Measurements from ENCODE around the gene WT1.

DNA sequence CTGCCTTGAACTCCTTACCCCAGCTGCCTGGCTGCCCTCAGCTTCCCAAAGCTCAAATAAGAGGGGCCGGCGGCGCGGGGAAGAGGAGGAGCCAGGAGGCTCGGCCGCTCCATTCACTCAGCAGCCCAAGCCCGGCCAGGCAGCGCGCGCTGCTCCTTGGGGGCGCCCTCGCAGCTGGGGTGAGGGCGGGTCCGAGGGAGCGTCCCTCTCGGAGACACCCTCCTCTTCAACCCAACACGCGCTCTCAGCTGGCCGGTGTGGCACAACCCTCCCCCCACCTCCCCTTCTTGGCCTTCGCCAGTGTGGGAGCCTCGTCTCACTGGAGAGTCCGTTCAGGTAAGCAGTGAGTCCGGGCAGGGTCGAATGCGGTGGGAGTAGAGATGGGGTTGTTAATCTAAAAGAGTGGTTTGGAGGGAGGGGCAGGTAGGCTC lies at the start of gene WT1:
- TF ChIP-seq CTCF (IDR thresholded peaks at IDR 0.05; ENCODE audit: low read depth, low read length, missing input control) = no peak
- TF ChIP-seq, protein P1, sequence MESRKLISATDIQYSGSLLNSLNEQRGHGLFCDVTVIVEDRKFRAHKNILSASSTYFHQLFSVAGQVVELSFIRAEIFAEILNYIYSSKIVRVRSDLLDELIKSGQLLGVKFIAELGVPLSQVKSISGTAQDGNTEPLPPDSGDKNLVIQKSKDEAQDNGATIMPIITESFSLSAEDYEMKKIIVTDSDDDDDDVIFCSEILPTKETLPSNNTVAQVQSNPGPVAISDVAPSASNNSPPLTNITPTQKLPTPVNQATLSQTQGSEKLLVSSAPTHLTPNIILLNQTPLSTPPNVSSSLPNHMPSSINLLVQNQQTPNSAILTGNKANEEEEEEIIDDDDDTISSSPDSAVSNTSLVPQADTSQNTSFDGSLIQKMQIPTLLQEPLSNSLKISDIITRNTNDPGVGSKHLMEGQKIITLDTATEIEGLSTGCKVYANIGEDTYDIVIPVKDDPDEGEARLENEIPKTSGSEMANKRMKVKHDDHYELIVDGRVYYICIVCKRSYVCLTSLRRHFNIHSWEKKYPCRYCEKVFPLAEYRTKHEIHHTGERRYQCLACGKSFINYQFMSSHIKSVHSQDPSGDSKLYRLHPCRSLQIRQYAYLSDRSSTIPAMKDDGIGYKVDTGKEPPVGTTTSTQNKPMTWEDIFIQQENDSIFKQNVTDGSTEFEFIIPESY (IDR thresholded peaks at IDR 0.05) = no peak
- TF ChIP-seq, protein P2, sequence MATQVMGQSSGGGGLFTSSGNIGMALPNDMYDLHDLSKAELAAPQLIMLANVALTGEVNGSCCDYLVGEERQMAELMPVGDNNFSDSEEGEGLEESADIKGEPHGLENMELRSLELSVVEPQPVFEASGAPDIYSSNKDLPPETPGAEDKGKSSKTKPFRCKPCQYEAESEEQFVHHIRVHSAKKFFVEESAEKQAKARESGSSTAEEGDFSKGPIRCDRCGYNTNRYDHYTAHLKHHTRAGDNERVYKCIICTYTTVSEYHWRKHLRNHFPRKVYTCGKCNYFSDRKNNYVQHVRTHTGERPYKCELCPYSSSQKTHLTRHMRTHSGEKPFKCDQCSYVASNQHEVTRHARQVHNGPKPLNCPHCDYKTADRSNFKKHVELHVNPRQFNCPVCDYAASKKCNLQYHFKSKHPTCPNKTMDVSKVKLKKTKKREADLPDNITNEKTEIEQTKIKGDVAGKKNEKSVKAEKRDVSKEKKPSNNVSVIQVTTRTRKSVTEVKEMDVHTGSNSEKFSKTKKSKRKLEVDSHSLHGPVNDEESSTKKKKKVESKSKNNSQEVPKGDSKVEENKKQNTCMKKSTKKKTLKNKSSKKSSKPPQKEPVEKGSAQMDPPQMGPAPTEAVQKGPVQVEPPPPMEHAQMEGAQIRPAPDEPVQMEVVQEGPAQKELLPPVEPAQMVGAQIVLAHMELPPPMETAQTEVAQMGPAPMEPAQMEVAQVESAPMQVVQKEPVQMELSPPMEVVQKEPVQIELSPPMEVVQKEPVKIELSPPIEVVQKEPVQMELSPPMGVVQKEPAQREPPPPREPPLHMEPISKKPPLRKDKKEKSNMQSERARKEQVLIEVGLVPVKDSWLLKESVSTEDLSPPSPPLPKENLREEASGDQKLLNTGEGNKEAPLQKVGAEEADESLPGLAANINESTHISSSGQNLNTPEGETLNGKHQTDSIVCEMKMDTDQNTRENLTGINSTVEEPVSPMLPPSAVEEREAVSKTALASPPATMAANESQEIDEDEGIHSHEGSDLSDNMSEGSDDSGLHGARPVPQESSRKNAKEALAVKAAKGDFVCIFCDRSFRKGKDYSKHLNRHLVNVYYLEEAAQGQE (IDR thresholded peaks at IDR 0.05) = no peak
- no peak for TF ChIP-seq TAF1 (conservative IDR thresholded peaks at IDR 0.05)
- no peak for TF ChIP-seq SP1 (IDR thresholded peaks at IDR 0.05)
- TF ChIP-seq YY1 (IDR thresholded peaks at IDR 0.05) = no peak
- TF ChIP-seq GABPA (IDR thresholded peaks at IDR 0.05 in 1 of 2, conservative IDR thresholded peaks at IDR 0.05 in 1 of 2) = no peak
- TF ChIP-seq HNF4A (conservative IDR thresholded peaks at IDR 0.05) = no peak
- TF ChIP-seq EGR1 (IDR thresholded peaks at IDR 0.05; ENCODE audit: low read depth in 2 of 2) = no peak
- TF ChIP-seq ATF3 (IDR thresholded peaks at IDR 0.05) = no peak
- no peak for TF ChIP-seq FOXA1 (IDR thresholded peaks at IDR 0.05)
- no peak for TF ChIP-seq NR2F2 (IDR thresholded peaks at IDR 0.05)

All from liver (tissue), 3 donors.